Suprapubic skin (tissue), 4 donors: Measurements from ENCODE around the gene GLB1L2. TPM values are rescaled to one million over a fixed set of nuclear protein-coding genes. Genes with fewer than 3 reads are reported as not detected.
A peak's percentile ranks its signal among the peaks of the same experiment; 100 is the strongest.

ENCODE experiments used
- DNase-seq, 2 donors: peaks; one replicate each; pipeline ENCODE4 v3.0.0-alpha.2; 2019; ENCODE audit warnings: low spot score in 2 of 2
- H3K27ac ChIP-seq: fragments of 200-600 bp; sonication (generic); one replicate; pipeline ENCODE4 v1.5.1; 2019
- H3K27me3 ChIP-seq: fragments of 200-600 bp; sonication (generic); one replicate; pipeline ENCODE4 v1.5.1; 2019
- H3K36me3 ChIP-seq: fragments of 200-600 bp; sonication (generic); one replicate; pipeline ENCODE4 v1.5.1; 2019
- H3K4me1 ChIP-seq: fragments of 200-600 bp; sonication (generic); one replicate; pipeline ENCODE4 v1.5.1; 2019
- H3K4me3 ChIP-seq: fragments of 200-600 bp; sonication (generic); one replicate; pipeline ENCODE4 v1.5.1; 2019; ENCODE audit warnings: mild to moderate bottlenecking
- H3K9me3 ChIP-seq: fragments of 200-600 bp; sonication (generic); one replicate; pipeline ENCODE4 v1.5.1; 2019
- CTCF ChIP-seq, 2 donors: fragments of 200-600 bp in 1 of 2; fragments of 450-650 bp in 1 of 2; sonication (generic) in 1 of 2; IDR thresholded peaks; one replicate each; pipeline ENCODE4 v1.5.1; 2016 to 2019; ENCODE audit warnings: antibody characterized with exemption in 2 of 2, mild to moderate bottlenecking in 1 of 2, moderate library complexity in 1 of 2
- EP300 ChIP-seq: sonication (generic); formaldehyde crosslinking; IDR thresholded peaks from one replicate; pipeline ENCODE4 v1.6.1; 2017; ENCODE audit warnings: antibody characterized with exemption
- POLR2A ChIP-seq, 2 donors: fragments of 450-650 bp; IDR thresholded peaks; one replicate each; pipeline ENCODE4 v1.6.1; 2017; ENCODE audit warnings: antibody characterized with exemption in 2 of 2, mild to moderate bottlenecking in 2 of 2, moderate library complexity in 2 of 2
- POLR2AphosphoS5 ChIP-seq, 3 donors: sonication (generic); formaldehyde crosslinking; IDR thresholded peaks; one replicate each; pipeline ENCODE4 v1.6.1; 2017; ENCODE audit warnings: antibody characterized with exemption in 3 of 3
- WGBS: methylation state at CpG from one replicate; pipeline ENCODE4 v1.1.5; 2018; 5-methylcytosine and 5-hydroxymethylcytosine counted together
- total RNA-seq, 4 donors: library from RNA; depleted of rRNA; stranded (reverse); fragments of >200 nt; gene quantifications; one replicate each; pipeline ENCODE4 v1.1.0, GENCODE V29; 2016

Gene GLB1L2
- total RNA-seq, 4 donors from 2014 or later, result 11.5 to 28.3 (median 21.8) TPM

DNA sequence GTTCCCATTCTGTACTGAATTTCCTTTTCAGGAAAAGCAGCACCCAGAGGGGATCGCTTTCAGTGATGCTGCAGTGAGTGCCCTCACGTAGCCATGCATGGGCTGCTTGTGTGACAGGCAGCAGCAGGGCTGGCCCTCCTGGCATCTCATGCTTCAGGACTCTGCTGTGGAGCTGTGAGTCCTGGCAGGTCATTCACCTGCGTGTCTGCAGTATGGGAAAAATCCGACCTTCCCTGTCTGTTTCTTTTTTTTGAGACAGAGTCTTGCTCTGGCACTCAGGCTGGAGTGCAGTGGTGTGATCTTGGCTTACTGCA, 13.4 kb downstream of the GLB1L2 start:
- no peaks in the 10 kb centered on the region for H3K4me1 ChIP-seq
- no peaks in the 10 kb centered on the region for H3K9me3 ChIP-seq
- H3K36me3 ChIP-seq, result no peaks in the 10 kb centered on the region
- 93% methylated on average over 4 of the region's 4 CpGs for WGBS
- H3K4me3 ChIP-seq, result no peak overlapping the region
- TF ChIP-seq POLR2AphosphoS5 (IDR thresholded peaks at IDR 0.05) (no peak), CTCF (IDR thresholded peaks at IDR 0.05) (no peak)
- DNase-seq, result peak in 1 of 2 donors; percentile 23
- H3K27ac ChIP-seq, result no peak overlapping the region
- H3K27me3 ChIP-seq, result no peaks in the 10 kb centered on the region

GRCh38 chr11:134346101-134346975, 14.6 kb downstream of the GLB1L2 start:
- Histone ChIP-seq H3K27me3 (no peaks in the 10 kb centered on the region), H3K36me3 (no peaks in the 10 kb centered on the region), H3K4me3 (no peak overlapping the region), H3K4me1 (no peaks in the 10 kb centered on the region), H3K9me3 (no peaks in the 10 kb centered on the region), H3K27ac (no peak overlapping the region)
- 47% methylated on average over 22 of the region's 22 CpGs for WGBS
- peak; percentile 51 to 74 for DNase-seq
- TF ChIP-seq CTCF (IDR thresholded peaks at IDR 0.05) (no peak), POLR2A (IDR thresholded peaks at IDR 0.05) (no peak), POLR2AphosphoS5 (IDR thresholded peaks at IDR 0.05) (no peak), EP300 (no peak)

GRCh38 chr11:134346976-134347350, 15.2 kb downstream of the GLB1L2 start:
- no peaks in the 10 kb centered on the region for H3K9me3 ChIP-seq
- no peak overlapping the region for H3K27ac ChIP-seq
- TF ChIP-seq POLR2AphosphoS5 (IDR thresholded peaks at IDR 0.05) (no peak), POLR2A (IDR thresholded peaks at IDR 0.05) (no peak), EP300 (no peak), CTCF (IDR thresholded peaks at IDR 0.05) (no peak)
- H3K4me1 ChIP-seq, result no peaks in the 10 kb centered on the region
- no peaks in the 10 kb centered on the region for H3K36me3 ChIP-seq
- no peaks in the 10 kb centered on the region for H3K27me3 ChIP-seq
- 73% methylated on average over 2 of the region's 5 CpGs for WGBS
- DNase-seq, result peak; percentile 16 to 25
- H3K4me3 ChIP-seq, result no peak overlapping the region

DNA sequence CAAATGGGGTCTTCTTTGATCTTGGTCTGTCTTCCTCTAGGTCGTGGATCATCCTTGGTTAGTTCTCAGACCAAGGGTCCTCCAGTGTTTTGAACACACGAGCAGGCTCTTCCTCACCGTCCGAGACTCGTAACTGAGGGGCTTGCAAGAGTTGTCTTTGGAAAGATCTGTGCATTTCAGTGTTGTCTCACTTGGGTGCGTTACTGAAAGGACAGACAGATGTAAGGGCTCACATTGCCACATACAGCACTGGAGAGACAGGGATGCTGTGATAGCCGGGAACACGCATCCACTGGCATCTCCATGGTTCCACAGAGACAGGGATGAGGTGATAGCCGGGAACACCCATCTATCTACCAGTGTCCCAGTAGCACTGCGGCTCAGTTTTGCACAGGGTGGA, 15.7 kb downstream of the GLB1L2 start:
- DNase-seq, result peak; percentile 13 to 28
- Histone ChIP-seq H3K27me3 (no peaks in the 10 kb centered on the region), H3K27ac (no peak overlapping the region), H3K4me3 (no peak overlapping the region), H3K9me3 (no peaks in the 10 kb centered on the region), H3K36me3 (no peaks in the 10 kb centered on the region), H3K4me1 (no peaks in the 10 kb centered on the region)
- TF ChIP-seq EP300 (no peak), CTCF (IDR thresholded peaks at IDR 0.05) (no peak), POLR2AphosphoS5 (IDR thresholded peaks at IDR 0.05) (no peak), POLR2A (IDR thresholded peaks at IDR 0.05) (no peak)
- WGBS, result 95% methylated on average over 10 of the region's 10 CpGs

DNA sequence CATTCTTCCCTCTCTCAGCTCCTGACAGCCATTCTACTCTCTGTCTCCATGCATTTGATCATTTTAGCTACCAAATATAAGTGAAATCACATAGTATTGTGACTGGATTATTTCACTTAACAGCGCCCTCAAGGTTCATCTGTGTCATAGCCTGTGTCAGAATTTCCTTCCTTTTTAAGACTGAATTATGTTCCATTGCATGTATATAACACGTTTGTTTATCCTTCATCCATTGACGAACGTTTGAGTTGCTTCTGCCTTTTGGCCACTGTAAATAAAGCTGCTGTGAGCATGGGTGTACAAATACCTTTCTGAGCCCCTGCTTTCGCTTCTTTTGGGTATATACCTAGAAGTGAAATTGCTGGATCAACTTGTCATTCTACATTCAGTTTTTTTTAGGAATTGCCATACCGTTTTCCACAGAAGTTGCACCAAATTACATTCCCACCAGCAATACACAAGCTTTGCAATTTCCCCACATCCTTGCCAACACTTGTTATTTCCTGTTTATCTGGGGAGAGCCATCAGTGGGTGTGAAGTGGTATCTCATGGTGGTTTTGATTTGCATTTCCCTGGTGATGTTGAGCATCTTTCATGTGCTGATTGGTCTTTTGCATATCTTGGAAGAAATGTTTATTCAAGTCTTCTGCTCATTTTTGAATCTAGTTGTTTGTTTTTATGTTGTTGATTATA, 17.5 kb downstream of the GLB1L2 start:
- no peak overlapping the region for H3K4me3 ChIP-seq
- no peak for TF ChIP-seq POLR2AphosphoS5 (IDR thresholded peaks at IDR 0.05)
- no peak for TF ChIP-seq POLR2A (IDR thresholded peaks at IDR 0.05)
- no peak for TF ChIP-seq CTCF (IDR thresholded peaks at IDR 0.05)
- TF ChIP-seq EP300, result no peak
- no peaks in the 10 kb centered on the region for H3K27me3 ChIP-seq
- no peak for DNase-seq
- WGBS, result 70% methylated on average over 6 of the region's 6 CpGs
- no peaks in the 10 kb centered on the region for H3K36me3 ChIP-seq
- no peaks in the 10 kb centered on the region for H3K4me1 ChIP-seq
- no peaks in the 10 kb centered on the region for H3K9me3 ChIP-seq
- H3K27ac ChIP-seq, result no peak overlapping the region
